ENCODE results near the gene TUBA4B.
A peak's percentile ranks its signal among the peaks of the same experiment; 100 is the strongest.

TUBA4B gene

GRCh38 chr2:219218732-219219701 lies 34.0 kb upstream of the TUBA4B start, which contains the start of gene ABCB6:
TSS of gene ABCB6 (minus strand) at chr2:219218958. CDS start at chr2:219218673, 285 bp downstream.
- peak; percentile 99 for DNase-seq

GRCh38 chr2:219219784-219220532 lies 33.1 kb upstream of the TUBA4B start:
- DNase-seq: no peak

GRCh38 chr2:219220652-219221402 lies 32.2 kb upstream of the TUBA4B start:
- no peak for DNase-seq

- DNase-seq: no peak
Measured at GRCh38 chr2:219221957-219222518, 31.0 kb upstream of the TUBA4B start.

- DNase-seq: no peak
Measured at GRCh38 chr2:219223831-219224610, 29.0 kb upstream of the TUBA4B start.

GRCh38 chr2:219225350-219225749 lies 27.7 kb upstream of the TUBA4B start:
- no peak for DNase-seq

GRCh38 chr2:219228041-219228910 lies 24.8 kb upstream of the TUBA4B start:
- DNase-seq: no peak

GRCh38 chr2:219228911-219229304 lies 24.1 kb upstream of the TUBA4B start:
- DNase-seq: no peak

- peak; percentile 99 for DNase-seq
Measured at GRCh38 chr2:219229305-219230058, 23.6 kb upstream of the TUBA4B start, which contains the start of the genes ANKZF1 and ATG9A. TSS of gene ANKZF1 (plus strand) at chr2:219229806. CDS start at chr2:219230258, 452 bp downstream. TSS of gene ATG9A (minus strand) at chr2:219229636. CDS start at chr2:219228024, 1,612 bp downstream.

GRCh38 chr2:219230059-219230540 lies 22.9 kb upstream of the TUBA4B start:
- no peak for DNase-seq

GRCh38 chr2:219234331-219234730 lies 18.7 kb upstream of the TUBA4B start:
- DNase-seq: no peak

- no peak for DNase-seq
Measured at GRCh38 chr2:219243291-219243761, 9.7 kb upstream of the TUBA4B start.

- no peak for DNase-seq
Measured at GRCh38 chr2:219244789-219245147, 8.3 kb upstream of the TUBA4B start.

GRCh38 chr2:219245148-219245898 lies 7.7 kb upstream of the TUBA4B start, which contains the start of the genes GLB1L and STK16:
TSS of gene GLB1L (minus strand) at chr2:219245444. CDS start at chr2:219243573, 1,871 bp downstream.
TSS of gene STK16 (plus strand) at chr2:219245479. CDS start at chr2:219246000, 521 bp downstream.
- peak; percentile 95 for DNase-seq

- no peak for DNase-seq
Measured at GRCh38 chr2:219245899-219246230, 7.2 kb upstream of the TUBA4B start.

- DNase-seq: no peak
Measured at GRCh38 chr2:219246559-219246958, 6.5 kb upstream of the TUBA4B start.

- no peak for DNase-seq
Measured at GRCh38 chr2:219247678-219248642, 5.1 kb upstream of the TUBA4B start.

All from left hindlimb (tissue), 1 donor.